Measurements from ENCODE around the gene PKIG.

- no peak for TF ChIP-seq CTCF (IDR thresholded peaks at IDR 0.05)
- TF ChIP-seq POLR2A (IDR thresholded peaks at IDR 0.05), result no peak
- TF ChIP-seq EP300 (IDR thresholded peaks at IDR 0.05), result no peak
These were observed 1.8 kb downstream of the PKIG start for GRCh38 chr20:44584162-44584561.
